Measurements from ENCODE around the gene SMIM21.

The SMIM21 gene

DNA sequence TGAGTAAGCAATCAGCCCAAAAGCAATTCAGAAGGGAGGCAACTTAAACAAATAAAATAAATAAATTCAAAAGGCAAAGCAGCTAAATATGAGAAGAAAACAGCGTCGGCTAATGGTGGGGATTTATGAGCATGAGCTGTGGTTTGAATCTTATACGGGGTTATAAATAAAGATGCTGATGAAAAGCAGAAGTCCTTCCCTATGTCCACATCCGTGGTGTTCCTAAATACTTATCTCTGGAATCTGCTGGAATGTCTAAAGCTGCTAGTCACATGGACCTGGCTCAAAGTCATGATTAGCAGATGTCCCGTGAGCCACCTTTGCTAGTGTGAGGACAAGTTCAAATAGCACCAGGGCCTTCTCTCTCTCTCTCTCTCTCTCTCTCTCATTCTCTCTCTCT is 33.8 kb downstream of the SMIM21 start:
- no peak overlapping the region for H3K27ac ChIP-seq
- TF ChIP-seq ZFX (IDR thresholded peaks at IDR 0.05; ENCODE audit: borderline replicate concordance) = no peak
- TF ChIP-seq, protein P1, sequence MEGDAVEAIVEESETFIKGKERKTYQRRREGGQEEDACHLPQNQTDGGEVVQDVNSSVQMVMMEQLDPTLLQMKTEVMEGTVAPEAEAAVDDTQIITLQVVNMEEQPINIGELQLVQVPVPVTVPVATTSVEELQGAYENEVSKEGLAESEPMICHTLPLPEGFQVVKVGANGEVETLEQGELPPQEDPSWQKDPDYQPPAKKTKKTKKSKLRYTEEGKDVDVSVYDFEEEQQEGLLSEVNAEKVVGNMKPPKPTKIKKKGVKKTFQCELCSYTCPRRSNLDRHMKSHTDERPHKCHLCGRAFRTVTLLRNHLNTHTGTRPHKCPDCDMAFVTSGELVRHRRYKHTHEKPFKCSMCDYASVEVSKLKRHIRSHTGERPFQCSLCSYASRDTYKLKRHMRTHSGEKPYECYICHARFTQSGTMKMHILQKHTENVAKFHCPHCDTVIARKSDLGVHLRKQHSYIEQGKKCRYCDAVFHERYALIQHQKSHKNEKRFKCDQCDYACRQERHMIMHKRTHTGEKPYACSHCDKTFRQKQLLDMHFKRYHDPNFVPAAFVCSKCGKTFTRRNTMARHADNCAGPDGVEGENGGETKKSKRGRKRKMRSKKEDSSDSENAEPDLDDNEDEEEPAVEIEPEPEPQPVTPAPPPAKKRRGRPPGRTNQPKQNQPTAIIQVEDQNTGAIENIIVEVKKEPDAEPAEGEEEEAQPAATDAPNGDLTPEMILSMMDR (IDR thresholded peaks at IDR 0.05) = no peak

DNA sequence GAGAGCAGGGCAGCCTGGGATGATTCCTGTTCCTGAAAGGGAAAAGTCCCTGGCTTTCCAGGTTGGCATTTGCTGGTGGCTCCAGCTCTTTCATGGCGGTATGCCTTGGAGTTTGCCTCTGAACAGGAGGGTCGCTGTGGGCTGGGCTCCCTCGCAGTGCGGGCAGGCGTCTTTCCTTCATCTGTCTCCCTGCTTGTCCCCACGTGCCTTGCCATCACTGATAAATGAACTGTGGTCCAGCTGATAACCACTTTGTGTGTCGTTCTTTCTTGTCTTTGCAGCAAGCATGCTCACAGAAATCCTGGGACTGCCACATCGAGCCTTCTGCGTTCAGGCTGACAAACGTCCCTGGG is 35.3 kb downstream of the SMIM21 start:
- TF ChIP-seq, protein P1 (IDR thresholded peaks at IDR 0.05) = no peak
- no peak for TF ChIP-seq ZFX (IDR thresholded peaks at IDR 0.05; ENCODE audit: borderline replicate concordance)
- H3K27ac ChIP-seq = no peak overlapping the region

DNA sequence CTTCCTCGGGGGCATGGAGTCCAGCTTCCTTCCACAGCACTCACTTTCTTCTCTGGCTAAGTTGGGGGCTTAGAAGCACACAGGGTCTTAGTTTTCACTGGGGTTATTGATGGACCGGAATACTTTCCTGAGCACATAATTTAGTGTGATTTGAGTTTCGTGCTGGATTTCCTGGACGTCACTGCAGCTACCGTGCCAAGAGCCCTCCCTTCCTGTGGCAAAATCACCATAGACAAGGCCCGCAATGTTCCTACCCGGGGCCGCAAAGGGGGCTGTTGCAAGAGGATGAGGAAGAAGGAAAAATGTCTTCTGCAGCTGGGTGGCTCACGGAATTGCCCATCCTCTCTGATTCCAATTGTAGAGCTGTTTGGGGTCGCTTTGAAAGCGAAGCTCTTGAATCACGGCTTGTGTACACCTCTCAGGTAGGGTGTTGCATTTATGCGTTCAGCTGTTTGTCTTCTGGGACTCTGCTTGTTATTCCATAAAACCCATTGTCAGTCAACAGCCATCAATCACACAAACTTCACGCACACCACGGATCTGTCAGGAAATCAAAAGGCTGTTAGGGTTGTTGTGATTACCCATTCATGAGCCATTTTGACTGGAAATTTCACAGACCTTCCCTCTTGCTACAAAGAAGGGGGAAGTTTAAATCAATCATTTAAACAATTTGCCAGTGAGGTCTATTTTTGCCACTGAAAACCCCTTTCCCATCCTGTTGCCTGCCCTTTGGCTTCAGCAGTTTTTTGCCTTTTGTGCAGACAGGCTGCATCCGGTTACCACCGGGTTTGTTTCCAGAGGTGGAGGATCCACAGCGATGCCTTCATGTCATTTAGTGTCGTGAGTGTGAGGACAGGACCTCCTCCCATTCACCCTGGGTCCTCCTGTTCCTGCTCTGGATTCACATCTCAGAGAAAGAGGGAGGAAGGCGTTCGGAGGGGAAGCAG is 36.0 kb downstream of the SMIM21 start:
- no peak for TF ChIP-seq ZFX (IDR thresholded peaks at IDR 0.05; ENCODE audit: borderline replicate concordance)
- TF ChIP-seq, protein P1 (IDR thresholded peaks at IDR 0.05) = no peak
- H3K27ac ChIP-seq = no peak overlapping the region

DNA sequence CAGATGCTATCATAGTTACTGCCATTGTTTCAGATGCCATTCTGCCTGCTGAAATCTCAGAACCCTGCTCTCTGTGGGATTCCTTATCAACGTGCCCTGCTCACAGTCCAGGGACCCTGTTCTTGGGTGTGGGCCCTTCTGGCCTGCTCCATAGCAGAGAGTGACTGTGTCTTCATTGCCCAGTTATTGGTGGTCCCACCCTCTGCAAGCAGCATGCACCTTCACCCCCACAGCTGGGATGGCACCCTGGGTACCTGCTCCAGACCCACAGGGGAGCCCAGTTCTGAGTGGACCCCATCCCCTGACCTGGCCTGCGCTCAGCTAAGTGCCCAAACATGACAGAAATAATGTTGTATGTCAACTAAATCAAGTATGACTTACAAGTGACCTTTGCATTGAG is 36.6 kb downstream of the SMIM21 start:
- H3K27ac ChIP-seq = no peak overlapping the region
- no peak for TF ChIP-seq ZFX (IDR thresholded peaks at IDR 0.05; ENCODE audit: borderline replicate concordance)
- TF ChIP-seq, protein P1 (IDR thresholded peaks at IDR 0.05) = no peak

DNA sequence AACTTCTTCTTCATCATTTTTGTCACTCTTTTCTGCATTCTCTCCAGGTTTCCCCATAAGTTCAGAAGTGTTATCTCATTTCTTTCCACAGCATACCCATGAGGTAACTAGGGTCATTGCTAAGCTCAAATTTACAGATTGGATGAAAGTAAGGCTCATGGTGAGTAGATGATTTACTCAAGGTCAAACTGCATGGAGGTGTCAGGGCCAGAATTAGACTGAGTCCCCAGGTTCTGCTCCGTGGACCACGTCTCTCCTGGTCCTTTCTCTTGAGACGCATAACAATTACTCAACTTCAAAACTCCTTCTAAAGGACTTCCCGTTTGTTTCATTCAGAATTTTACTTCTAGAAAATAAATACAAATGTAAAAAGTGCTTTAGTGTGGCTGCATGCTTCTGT is 43.4 kb downstream of the SMIM21 start:
- TF ChIP-seq, protein P1 (IDR thresholded peaks at IDR 0.05) = no peak
- TF ChIP-seq ZFX (IDR thresholded peaks at IDR 0.05; ENCODE audit: borderline replicate concordance) = no peak
- H3K27ac ChIP-seq = no peak overlapping the region

DNA sequence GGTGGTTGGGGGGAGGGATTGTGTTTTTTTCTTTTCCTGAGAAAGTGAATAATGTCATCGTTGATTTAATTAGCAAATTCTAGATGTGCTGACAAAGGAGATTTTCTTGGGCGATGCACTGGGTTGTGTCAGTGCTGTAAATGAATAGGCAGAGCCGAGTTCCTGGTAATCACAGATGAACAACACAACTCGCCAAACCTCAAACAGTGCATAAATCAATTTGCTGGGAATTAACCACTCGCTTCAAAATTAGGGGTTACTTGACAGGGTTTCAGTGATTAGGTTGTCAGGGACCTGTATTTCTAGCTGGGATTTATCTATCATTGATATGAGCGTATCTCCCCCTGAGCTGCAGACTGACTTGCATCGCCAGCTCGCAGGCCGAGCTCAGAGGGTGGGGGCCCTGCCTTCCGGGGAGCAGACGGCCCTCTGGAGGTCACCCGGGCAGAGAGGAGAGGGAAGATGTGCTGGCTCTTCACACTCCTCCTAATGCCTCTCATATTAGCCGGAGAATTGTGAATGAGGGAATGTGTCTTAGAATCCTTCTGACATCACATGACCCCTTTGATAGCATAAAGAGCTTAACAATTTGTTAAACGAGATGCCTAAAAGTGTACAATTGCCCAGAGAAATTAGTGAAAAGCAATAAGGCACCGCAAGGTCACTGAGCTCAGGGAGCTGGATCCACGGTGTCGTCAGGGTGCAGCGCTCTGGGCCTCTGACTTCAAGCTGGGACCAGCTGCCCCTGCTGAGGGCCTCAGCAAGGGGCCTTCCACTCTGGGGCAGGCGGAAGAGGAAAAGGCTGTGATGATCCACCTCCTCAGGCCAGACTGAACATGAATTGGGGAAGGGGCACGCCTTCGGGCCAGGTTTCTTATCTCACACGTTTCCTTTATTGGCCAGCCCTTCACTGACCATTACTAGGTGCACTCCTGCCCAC is 48.9 kb downstream of the SMIM21 start:
- TF ChIP-seq, protein P1 (IDR thresholded peaks at IDR 0.05) = no peak
- TF ChIP-seq ZFX (IDR thresholded peaks at IDR 0.05; ENCODE audit: borderline replicate concordance) = no peak
- no peak overlapping the region for H3K27ac ChIP-seq
